HUES48 (cell line): ENCODE data around the gene RAB40C.
A peak's percentile ranks its signal among the peaks of the same experiment; 100 is the strongest.

Experiments used
- H3K27ac ChIP-seq: one replicate; pipeline ENCODE4 v1.7.0; 2013; ENCODE audit warnings: low read depth, low read length, inconsistent platforms
- H3K27me3 ChIP-seq: 2 replicates; pipeline ENCODE4 v1.6.1; 2013; ENCODE audit warnings: mild to moderate bottlenecking, low read length; ENCODE audit not compliant: control insufficient read depth, insufficient read depth
- H3K36me3 ChIP-seq: 2 replicates; pipeline ENCODE4 v1.6.1; 2013; ENCODE audit warnings: low read length; ENCODE audit not compliant: control insufficient read depth, insufficient read depth
- H3K4me1 ChIP-seq: 2 replicates; pipeline ENCODE4 v1.6.1; 2013; ENCODE audit warnings: mild to moderate bottlenecking, low read length; ENCODE audit not compliant: control insufficient read depth, insufficient read depth
- H3K4me3 ChIP-seq: 2 replicates; pipeline ENCODE4 v1.5.1; 2013; ENCODE audit warnings: mild to moderate bottlenecking, low read depth, low read length
- H3K9ac ChIP-seq: 2 replicates; pipeline ENCODE4 v1.6.1; 2013; ENCODE audit warnings: mild to moderate bottlenecking, low read depth, low read length, moderate library complexity
- H3K9me3 ChIP-seq: 2 replicates; pipeline ENCODE4 v1.6.1; 2013; ENCODE audit warnings: low read length; ENCODE audit not compliant: control insufficient read depth, insufficient read depth

RAB40C gene

GRCh38 chr16:577796-578195 lies 12.1 kb upstream of the RAB40C start:
- no peaks in the 10 kb centered on the region for H3K4me1 ChIP-seq
- no peak overlapping the region for H3K27ac ChIP-seq

GRCh38 chr16:578232-578869 lies 11.5 kb upstream of the RAB40C start:
- H3K27ac ChIP-seq, result no peak overlapping the region
- H3K9ac ChIP-seq, result no peak overlapping the region
- H3K9me3 ChIP-seq, result no peaks in the 10 kb centered on the region
- peaks cover 20% of the 10 kb centered on the region for H3K36me3 ChIP-seq
- no peaks in the 10 kb centered on the region for H3K27me3 ChIP-seq
- no peak overlapping the region for H3K4me3 ChIP-seq
- no peaks in the 10 kb centered on the region for H3K4me1 ChIP-seq

More at GRCh38 chr16:577796-578195, 12.1 kb upstream of the RAB40C start:
- Histone ChIP-seq H3K36me3 (peaks cover 20% of the 10 kb centered on the region), H3K27me3 (no peaks in the 10 kb centered on the region), H3K9me3 (no peaks in the 10 kb centered on the region), H3K9ac (no peak overlapping the region), H3K4me3 (no peak overlapping the region)

- H3K4me1 ChIP-seq, result no peaks in the 10 kb centered on the region; the same call in 1 of the 2 replicates
- no peaks in the 10 kb centered on the region for H3K9me3 ChIP-seq
- peak overlapping the region; percentile 52; the same call in 1 of the 2 replicates for H3K4me3 ChIP-seq
- no peaks in the 10 kb centered on the region for H3K27me3 ChIP-seq
- H3K9ac ChIP-seq, result no peak overlapping the region
- no peak overlapping the region for H3K27ac ChIP-seq
- peaks cover 20% of the 10 kb centered on the region for H3K36me3 ChIP-seq
These were observed 10.9 kb upstream of the RAB40C start for GRCh38 chr16:578870-579405.

GRCh38 chr16:580141-580945 lies 9.5 kb upstream of the RAB40C start:
- no peaks in the 10 kb centered on the region for H3K9me3 ChIP-seq
- 0 out of 2 replicates have a peak, but pooled peaks cover 6% of the 10 kb centered on the region for H3K36me3 ChIP-seq
- H3K9ac ChIP-seq, result no peak overlapping the region
- peaks cover 2% of the 10 kb centered on the region for H3K27me3 ChIP-seq
- no peak overlapping the region for H3K27ac ChIP-seq
- H3K4me1 ChIP-seq, result no peaks in the 10 kb centered on the region; the same call in 1 of the 2 replicates
- no peak overlapping the region for H3K4me3 ChIP-seq

- Histone ChIP-seq H3K4me1 (no peaks in the 10 kb centered on the region; the same call in 1 of the 2 replicates), H3K9me3 (no peaks in the 10 kb centered on the region), H3K4me3 (no peak overlapping the region), H3K36me3 (no peaks in the 10 kb centered on the region), H3K27me3 (peaks cover 9% of the 10 kb centered on the region), H3K9ac (no peak overlapping the region), H3K27ac (no peak overlapping the region)
These were observed 8.8 kb upstream of the RAB40C start for GRCh38 chr16:580946-581498.

- peaks cover 20% of the 10 kb centered on the region for H3K27me3 ChIP-seq
- no peak overlapping the region for H3K27ac ChIP-seq
- H3K4me3 ChIP-seq, result no peak overlapping the region
- no peaks in the 10 kb centered on the region for H3K9me3 ChIP-seq
- no peak overlapping the region for H3K9ac ChIP-seq
- H3K4me1 ChIP-seq, result no peaks in the 10 kb centered on the region; the same call in 1 of the 2 replicates
- H3K36me3 ChIP-seq, result no peaks in the 10 kb centered on the region
These were observed 7.7 kb upstream of the RAB40C start for GRCh38 chr16:582218-582613.

DNA sequence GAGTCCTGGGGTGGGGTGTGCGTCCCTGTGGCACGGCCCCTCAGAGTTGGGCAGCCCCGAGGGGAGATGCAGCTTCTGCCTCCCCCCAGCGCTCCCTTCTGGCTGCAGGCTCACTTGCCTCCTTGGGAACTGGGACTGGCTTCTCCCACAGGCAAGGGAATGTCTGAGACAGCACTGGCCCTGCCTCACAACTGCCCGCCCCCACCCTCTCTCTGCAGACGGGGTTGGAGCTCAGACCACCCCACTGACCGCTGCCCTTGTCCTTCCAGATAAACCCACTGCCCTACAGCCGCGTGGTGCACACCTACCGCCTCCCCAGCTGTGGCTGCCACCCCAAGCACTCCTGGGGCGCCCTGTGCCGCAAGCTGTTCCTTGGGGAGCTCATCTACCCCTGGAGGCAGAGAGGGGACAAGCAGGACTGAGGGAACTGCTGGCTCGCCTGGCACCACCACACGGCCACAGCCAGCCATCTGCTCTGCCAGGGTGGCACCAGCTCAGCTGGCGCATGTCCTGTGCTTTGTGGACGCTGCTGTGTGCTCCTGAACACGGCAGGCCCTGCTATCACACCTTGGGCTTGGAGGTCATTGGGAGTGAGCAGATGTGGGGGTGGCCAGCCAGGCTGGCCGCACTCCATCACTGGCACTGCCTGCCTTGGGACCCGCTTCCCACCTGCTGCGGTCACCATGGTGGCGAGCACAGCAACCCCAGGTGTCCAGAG lies 7.1 kb upstream of the RAB40C start:
- Histone ChIP-seq H3K9ac (no peak overlapping the region), H3K27me3 (peaks cover 24% of the 10 kb centered on the region), H3K27ac (no peak overlapping the region), H3K9me3 (no peaks in the 10 kb centered on the region), H3K4me3 (no peak overlapping the region), H3K4me1 (no peaks in the 10 kb centered on the region; the same call in 1 of the 2 replicates), H3K36me3 (no peaks in the 10 kb centered on the region)

GRCh38 chr16:583470-583814 lies 6.4 kb upstream of the RAB40C start:
- no peak overlapping the region; the same call in 1 of the 2 replicates for H3K4me3 ChIP-seq
- no peaks in the 10 kb centered on the region for H3K9me3 ChIP-seq
- H3K9ac ChIP-seq, result no peak overlapping the region
- H3K27ac ChIP-seq, result no peak overlapping the region
- H3K36me3 ChIP-seq, result no peaks in the 10 kb centered on the region
- H3K27me3 ChIP-seq, result peaks cover 27% of the 10 kb centered on the region
- H3K4me1 ChIP-seq, result no peaks in the 10 kb centered on the region; the same call in 1 of the 2 replicates

DNA sequence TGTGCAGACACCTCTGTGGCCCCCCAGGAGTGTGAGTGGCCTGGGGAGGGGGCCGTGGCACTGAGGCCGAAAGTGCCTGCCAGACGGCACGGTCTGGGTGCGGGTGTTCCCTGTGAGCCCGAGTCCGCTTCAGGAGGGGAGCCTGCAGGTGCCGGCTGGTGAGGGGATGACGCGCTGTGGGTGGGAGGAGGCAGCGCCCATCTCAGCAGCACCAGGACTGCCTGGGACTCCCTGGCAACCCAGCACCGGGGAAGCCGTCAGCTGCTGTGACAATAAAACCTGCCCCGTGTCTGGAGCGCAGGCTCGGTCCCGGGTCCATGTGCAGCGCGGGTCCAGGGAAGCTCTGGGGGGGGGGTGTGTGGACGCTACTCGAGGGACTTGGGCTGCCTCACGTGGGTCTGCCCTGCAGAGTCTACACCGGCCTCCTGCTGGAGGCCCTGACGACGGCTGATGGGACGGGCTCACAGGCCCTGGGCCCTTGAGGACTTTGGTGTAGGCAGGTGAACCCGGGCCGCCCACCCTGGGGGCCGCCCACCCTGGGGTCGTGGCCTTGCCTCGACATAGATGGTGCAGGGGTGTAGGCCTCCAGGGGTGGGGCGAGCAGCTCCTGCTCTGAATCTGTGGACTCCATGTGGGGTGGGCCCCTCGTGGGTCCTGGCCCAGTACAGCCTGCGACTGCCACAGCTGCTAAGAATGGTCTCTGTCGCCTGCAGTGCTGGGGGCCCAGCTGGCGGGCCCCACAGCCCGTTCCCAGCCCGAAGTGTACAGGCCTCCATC lies 5.9 kb upstream of the RAB40C start:
- no peak overlapping the region for H3K27ac ChIP-seq
- H3K27me3 ChIP-seq, result peaks cover 27% of the 10 kb centered on the region
- no peaks in the 10 kb centered on the region; the same call in 1 of the 2 replicates for H3K4me1 ChIP-seq
- H3K9me3 ChIP-seq, result no peaks in the 10 kb centered on the region
- H3K36me3 ChIP-seq, result no peaks in the 10 kb centered on the region
- H3K9ac ChIP-seq, result no peak overlapping the region
- no peak overlapping the region; the same call in 1 of the 2 replicates for H3K4me3 ChIP-seq

- Histone ChIP-seq H3K9me3 (no peaks in the 10 kb centered on the region), H3K4me3 (no peak overlapping the region), H3K36me3 (no peaks in the 10 kb centered on the region), H3K9ac (no peak overlapping the region), H3K27ac (no peak overlapping the region), H3K4me1 (no peaks in the 10 kb centered on the region; the same call in 1 of the 2 replicates), H3K27me3 (peaks cover 27% of the 10 kb centered on the region)
These were observed 4.5 kb upstream of the RAB40C start for GRCh38 chr16:585351-585750.
